ENCODE results near the gene EPHB2. TPM values are rescaled to one million over a fixed set of nuclear protein-coding genes. Genes with fewer than 3 reads are reported as not detected.

The EPHB2 gene
- total and polyA plus RNA-seq, 2 of the 13 experiments (the other 11 are each of a cell fraction or from before 2014, with no cell fraction given) = 0.03 to 0.11 TPM

GRCh38 chr1:22963044-22963677, 252.5 kb downstream of the EPHB2 start (continued):
- TF ChIP-seq ZNF777 (CRISPR knock-in tag; IDR thresholded peaks at IDR 0.05) (no peak), ZNF10 (CRISPR knock-in tag; IDR thresholded peaks at IDR 0.05; ENCODE audit: borderline replicate concordance, low read depth) (no peak), ZNF512B (CRISPR knock-in tag; IDR thresholded peaks at IDR 0.05; ENCODE audit: borderline replicate concordance) (no peak), CHCHD3 (CRISPR knock-in tag; IDR thresholded peaks at IDR 0.05) (no peak), ELF1 (CRISPR knock-in tag; IDR thresholded peaks at IDR 0.05) (no peak), ELK4 (CRISPR knock-in tag; IDR thresholded peaks at IDR 0.05; ENCODE audit: borderline replicate concordance) (no peak), KAT2B (IDR thresholded peaks at IDR 0.05; ENCODE audit: borderline replicate concordance, low read depth, low read length) (no peak), DDIT3 (CRISPR knock-in tag; IDR thresholded peaks at IDR 0.05) (no peak), RARA (CRISPR knock-in tag; IDR thresholded peaks at IDR 0.05) (peak; percentile 44; the same call in 1 of the 2 replicates), NCOA1 (CRISPR knock-in tag; IDR thresholded peaks at IDR 0.05) (no peak), ZNF572 (CRISPR knock-in tag; IDR thresholded peaks at IDR 0.05) (no peak), PPARG (CRISPR knock-in tag; conservative IDR thresholded peaks at IDR 0.05) (no peak), HOXD1 (CRISPR knock-in tag; IDR thresholded peaks at IDR 0.05) (no peak), ZNF883 (CRISPR knock-in tag; IDR thresholded peaks at IDR 0.05; ENCODE audit: not compliant biosample characterization) (no peak), MAF1 (CRISPR knock-in tag; IDR thresholded peaks at IDR 0.05; ENCODE audit: borderline replicate concordance) (no peak), ZNF367 (CRISPR knock-in tag; IDR thresholded peaks at IDR 0.05; ENCODE audit: borderline replicate concordance) (no peak), ZNF597 (CRISPR knock-in tag; IDR thresholded peaks at IDR 0.05) (no peak), MTF1 (CRISPR knock-in tag; IDR thresholded peaks at IDR 0.05) (no peak), JDP2 (CRISPR knock-in tag; IDR thresholded peaks at IDR 0.05; ENCODE audit: borderline replicate concordance) (no peak), MXD4 (CRISPR knock-in tag; IDR thresholded peaks at IDR 0.05) (peak; percentile 48; the same call in 1 of the 2 replicates), NAIF1 (CRISPR knock-in tag; IDR thresholded peaks at IDR 0.05; ENCODE audit: borderline replicate concordance) (no peak), RFXAP (CRISPR knock-in tag; IDR thresholded peaks at IDR 0.05; ENCODE audit: borderline replicate concordance) (peak; percentile 60; the same call in 1 of the 2 replicates), FOXM1 (CRISPR knock-in tag; IDR thresholded peaks at IDR 0.05) (no peak), AHR (CRISPR knock-in tag; IDR thresholded peaks at IDR 0.05) (no peak), ZMAT3 (CRISPR knock-in tag; conservative IDR thresholded peaks at IDR 0.05) (0 out of 2 replicates have a peak, but pooled peaks have one; percentile 8), ZBTB7B (CRISPR knock-in tag; IDR thresholded peaks at IDR 0.05) (peak; percentile 96)

Data from HepG2 (cell line).